Erythroblast (primary cell): Measurements from ENCODE around the gene GMIP.

ENCODE experiments used
- GATA1 ChIP-seq: IDR thresholded peaks from 2 replicates; pipeline ENCODE4 v1.6.1; 2011; ENCODE audit warnings: low read depth, mild to moderate bottlenecking, control low read depth, low read length, moderate library complexity
- POLR2A ChIP-seq: IDR thresholded peaks from 2 replicates; pipeline ENCODE4 v1.6.1; 2011; ENCODE audit warnings: mild to moderate bottlenecking, low read length

- TF ChIP-seq POLR2A (no peak), GATA1 (no peak)
Measured at GRCh38 chr19:19630062-19630414, 13.4 kb downstream of the GMIP start.
